Lower lobe of right lung (tissue), 2 donors: Measurements from ENCODE around the gene NPY. TPM values are rescaled to one million over a fixed set of nuclear protein-coding genes. Genes with fewer than 3 reads are reported as not detected.
A peak's percentile ranks its signal among the peaks of the same experiment; 100 is the strongest.

Source experiments
- ATAC-seq, 2 donors: fragments of 200-7000 bp; cut with Tn5 transposase; one replicate each; pipeline ENCODE4 v1.9.1; 2020 to 2022; ENCODE audit warnings: mild to moderate bottlenecking in 2 of 2, moderate library complexity in 2 of 2
- DNase-seq: peaks from one replicate; pipeline ENCODE4 v3.0.0-alpha.2; 2020
- H3K27ac ChIP-seq: fragments of 200-600 bp; one replicate; pipeline ENCODE4 v1.8.0; 2022
- H3K27me3 ChIP-seq: fragments of 200-600 bp; one replicate; pipeline ENCODE4 v1.8.0; 2022; ENCODE audit warnings: low read depth
- H3K36me3 ChIP-seq: fragments of 200-600 bp; one replicate; pipeline ENCODE4 v1.8.0; 2022; ENCODE audit warnings: mild to moderate bottlenecking
- H3K4me1 ChIP-seq: fragments of 200-600 bp; one replicate; pipeline ENCODE4 v1.8.0; 2022
- H3K4me3 ChIP-seq: fragments of 200-600 bp; one replicate; pipeline ENCODE4 v1.8.0; 2022; ENCODE audit warnings: mild to moderate bottlenecking
- H3K9me3 ChIP-seq: fragments of 200-600 bp; one replicate; pipeline ENCODE4 v1.8.0; 2022
- CTCF ChIP-seq: fragments of 200-600 bp; IDR thresholded peaks from one replicate; pipeline ENCODE4 v1.8.0; 2022; ENCODE audit warnings: antibody characterized with exemption, mild to moderate bottlenecking
- intact Hi-C: fragments of 100-400 bp; cut with DNase I; formaldehyde crosslinking; loops from one replicate; pipeline ENCODE4 v1.11.0; 2022
- long read RNA-seq: library from polyadenylated mRNA; unstranded; transcript quantifications from one replicate; pipeline ENCODE4 v2.0.0, GENCODE V29; 2021
- total RNA-seq: library from RNA; stranded (reverse); fragmentation: NEBNext Ultra II Directional; extraction: Animal tissue kit (Norgen Biotek cat#: 25700); gene quantifications from one replicate; pipeline ENCODE4 v1.2.1, GENCODE V29; 2021
- donor health status: DM: no; HTN: yes; CAD: no; lungs with severe emphysema.

NPY gene
- total RNA-seq: not detected
- long read RNA-seq: 0 reads

GRCh38 chr7:24283897-24284698 lies at the start of gene NPY:
Gene NPY (plus strand): TSS chr7:24284190. CDS start chr7:24285241, 1,051 bp downstream.
- ATAC-seq (peak; percentile 43 to 47), DNase-seq (no peak)
- Histone ChIP-seq H3K27me3 (peaks cover 41% of the 10 kb centered on the region), H3K36me3 (no peaks in the 10 kb centered on the region), H3K9me3 (no peaks in the 10 kb centered on the region), H3K27ac (no peak within 1 kb of the TSS), H3K4me1 (no peaks in the 10 kb centered on the region), H3K4me3 (peak within 1 kb of the TSS; percentile 6)
- intact Hi-C loops: no loop called here
- no peak for TF ChIP-seq CTCF

DNA sequence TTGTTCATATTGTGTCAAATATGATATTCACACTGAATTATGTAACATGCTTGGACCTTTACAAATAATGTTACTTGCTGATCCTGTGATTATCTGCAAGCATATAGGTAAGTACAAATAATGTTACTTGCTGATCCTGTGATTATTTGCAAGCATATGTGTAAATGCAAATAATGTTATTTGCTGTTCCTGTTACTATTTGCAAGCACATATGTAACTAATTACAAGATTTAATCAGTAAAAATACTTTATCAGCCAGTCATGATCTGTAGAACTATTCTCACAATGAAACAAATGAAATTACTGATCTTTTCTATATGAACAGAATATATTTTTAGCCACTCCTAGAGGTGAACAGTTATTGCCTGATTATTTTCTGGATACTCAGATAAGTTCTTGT lies 44.7 kb upstream of the NPY start:
- ATAC-seq: no peak
- intact Hi-C loops: no loop called here

DNA sequence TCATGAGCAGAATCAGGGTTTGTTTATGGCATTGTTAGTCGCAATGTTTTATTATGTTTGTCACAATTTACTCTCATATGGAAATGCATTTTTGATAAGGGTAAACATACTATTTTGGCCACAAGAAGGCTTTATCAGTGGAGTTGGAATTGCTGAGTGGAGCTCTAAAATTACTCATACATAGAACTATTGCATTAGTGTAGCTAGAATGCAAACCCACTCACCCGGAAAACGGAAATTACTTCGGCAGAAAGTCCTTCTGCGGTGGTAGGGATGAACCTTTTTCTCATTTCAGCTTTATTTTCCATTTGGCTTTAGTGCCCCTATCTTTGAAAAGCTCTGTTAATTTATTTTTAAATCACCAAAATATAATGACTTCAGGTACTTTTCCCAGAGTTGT lies 42.8 kb upstream of the NPY start:
- Histone ChIP-seq H3K4me3 (no peak overlapping the region), H3K27ac (no peak overlapping the region), H3K4me1 (no peaks in the 10 kb centered on the region), H3K9me3 (no peaks in the 10 kb centered on the region), H3K36me3 (no peaks in the 10 kb centered on the region), H3K27me3 (no peaks in the 10 kb centered on the region)
- no peak for TF ChIP-seq CTCF
- no peak for DNase-seq
- ATAC-seq: no peak
- intact Hi-C loops: no loop called here

More for the DNA sequence above, 44.7 kb upstream of the NPY start:
- no peak for TF ChIP-seq CTCF
- Histone ChIP-seq H3K27me3 (no peaks in the 10 kb centered on the region), H3K27ac (no peak overlapping the region), H3K4me3 (no peak overlapping the region), H3K4me1 (no peaks in the 10 kb centered on the region), H3K36me3 (no peaks in the 10 kb centered on the region), H3K9me3 (no peaks in the 10 kb centered on the region)
- DNase-seq: no peak

GRCh38 chr7:24244554-24244953 lies 39.4 kb upstream of the NPY start:
- Histone ChIP-seq H3K27me3 (no peaks in the 10 kb centered on the region), H3K36me3 (no peaks in the 10 kb centered on the region), H3K4me1 (no peaks in the 10 kb centered on the region), H3K27ac (no peak overlapping the region), H3K9me3 (no peaks in the 10 kb centered on the region), H3K4me3 (no peak overlapping the region)
- DNase-seq: no peak
- ATAC-seq: no peak
- intact Hi-C loops: no loop called here
- TF ChIP-seq CTCF: no peak

DNA sequence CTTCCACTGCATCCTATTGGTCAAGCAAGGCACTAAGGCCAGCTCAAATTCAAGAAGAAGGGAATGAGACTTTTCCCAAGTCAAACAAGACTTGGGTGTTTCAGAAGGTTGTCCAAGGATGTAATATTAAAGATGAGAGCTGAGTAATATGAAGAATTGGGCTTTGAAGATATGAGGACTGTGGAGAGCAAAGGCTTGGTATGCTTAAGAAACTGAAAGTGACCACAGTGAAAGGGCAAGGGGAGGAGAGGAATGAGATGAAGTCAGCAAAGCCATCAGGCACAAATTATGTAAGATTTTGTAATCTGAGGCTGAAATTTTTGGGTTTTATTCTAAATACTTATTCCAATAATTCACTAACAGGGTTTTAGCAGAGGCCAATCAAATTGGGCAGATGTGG lies 38.6 kb upstream of the NPY start:
- Histone ChIP-seq H3K36me3 (no peaks in the 10 kb centered on the region), H3K4me3 (no peak overlapping the region), H3K9me3 (no peaks in the 10 kb centered on the region), H3K27ac (no peak overlapping the region), H3K4me1 (no peaks in the 10 kb centered on the region), H3K27me3 (no peaks in the 10 kb centered on the region)
- intact Hi-C loops: no loop called here
- TF ChIP-seq CTCF: no peak
- no peak for ATAC-seq
- no peak for DNase-seq
